ENCODE measurements around the gene PTMA.

DNA sequence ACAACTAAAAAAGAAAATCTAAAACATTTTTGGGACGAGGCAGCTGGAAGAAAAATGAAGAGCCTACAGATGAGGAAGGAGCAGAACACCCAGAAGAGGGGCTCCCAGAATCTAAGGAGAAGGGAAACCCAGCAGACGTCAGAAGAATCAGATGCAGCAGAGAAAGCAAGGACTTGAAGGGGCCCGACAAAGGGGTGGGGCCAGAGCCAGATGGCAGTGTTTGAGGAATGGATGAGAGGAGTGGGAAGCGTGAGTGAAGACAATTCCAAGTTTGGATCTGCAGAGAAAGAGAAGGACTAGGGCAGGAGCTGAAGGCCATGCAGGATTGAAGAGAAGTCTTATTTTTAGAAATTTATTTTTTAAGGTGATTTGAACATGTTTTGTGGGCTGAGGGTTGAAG is 19.3 kb downstream of the PTMA start:
- TF ChIP-seq CTCF (conservative IDR thresholded peaks at IDR 0.05; ENCODE audit: low read depth, low read length), result no peak
- no peak for TF ChIP-seq EZH2 (IDR thresholded peaks at IDR 0.05; ENCODE audit: low read length, unreplicated experiment)
- no peak for TF ChIP-seq EZH2phosphoT487 (IDR thresholded peaks at IDR 0.05; ENCODE audit: borderline replicate concordance, low read length)
